Activated CD4-positive, alpha-beta T cell treated with anti-CD3 and anti-CD28 coated beads for 36 hours (primary cell): ENCODE results near the gene SLC32A1. TPM values are rescaled to one million over a fixed set of nuclear protein-coding genes. Genes with fewer than 3 reads are reported as not detected.

Experiments used
- ATAC-seq: fragments of 200-7000 bp; cut with Tn5 transposase; one replicate; pipeline ENCODE4 v1.10.0; 2021; ENCODE audit warnings: mild to moderate bottlenecking, moderate library complexity
- CTCF ChIA-PET: fragments of 350-600 bp; sonication (Branson Sonifier 250); formaldehyde crosslinking; loops from one replicate; lab custom pipeline; 2021; ENCODE audit warnings: antibody characterized with exemption; lab: Charles Lee
- POLR2A ChIA-PET: fragments of 350-600 bp; sonication (Branson Sonifier 250); formaldehyde crosslinking; loops from one replicate; lab custom pipeline; 2021; ENCODE audit warnings: antibody characterized with exemption, inconsistent platforms; lab: Charles Lee
- DNase-seq: peaks from one replicate; pipeline ENCODE4 v3.0.0-alpha.2; 2020
- H3K27ac Mint-ChIP-seq: one replicate; pipeline ENCODE4 v1.8.0; 2021; ENCODE audit warnings: mixed read lengths
- H3K27me3 Mint-ChIP-seq: one replicate; pipeline ENCODE4 v1.8.0; 2021; ENCODE audit warnings: mixed read lengths
- H3K36me3 Mint-ChIP-seq: one replicate; pipeline ENCODE4 v1.8.0; 2021; ENCODE audit warnings: low read depth, mixed read lengths
- H3K4me1 Mint-ChIP-seq: one replicate; pipeline ENCODE4 v1.8.0; 2021; ENCODE audit warnings: mixed read lengths
- H3K4me3 Mint-ChIP-seq: one replicate; pipeline ENCODE4 v1.8.0; 2021; ENCODE audit warnings: mild to moderate bottlenecking, moderate library complexity, mixed read lengths
- H3K9me3 Mint-ChIP-seq: one replicate; pipeline ENCODE4 v1.8.0; 2021; ENCODE audit warnings: low read depth, mixed read lengths
- intact Hi-C, 2 experiments: fragments of 100-400 bp; cut with DNase I in 1 of 2; cut with micrococcal nuclease in 1 of 2; formaldehyde crosslinking; loops; one replicate each; pipeline versions ENCODE4 v1.14.2 to v1.15.1; 2022 to 2024; cut with DNase I, micrococcal nuclease
- total RNA-seq, 2 experiments: library from RNA; stranded (reverse); gene quantifications; one replicate each; pipeline ENCODE4 v1.2.3, GENCODE V29; 2021

Gene SLC32A1
- total RNA-seq: not detected

DNA sequence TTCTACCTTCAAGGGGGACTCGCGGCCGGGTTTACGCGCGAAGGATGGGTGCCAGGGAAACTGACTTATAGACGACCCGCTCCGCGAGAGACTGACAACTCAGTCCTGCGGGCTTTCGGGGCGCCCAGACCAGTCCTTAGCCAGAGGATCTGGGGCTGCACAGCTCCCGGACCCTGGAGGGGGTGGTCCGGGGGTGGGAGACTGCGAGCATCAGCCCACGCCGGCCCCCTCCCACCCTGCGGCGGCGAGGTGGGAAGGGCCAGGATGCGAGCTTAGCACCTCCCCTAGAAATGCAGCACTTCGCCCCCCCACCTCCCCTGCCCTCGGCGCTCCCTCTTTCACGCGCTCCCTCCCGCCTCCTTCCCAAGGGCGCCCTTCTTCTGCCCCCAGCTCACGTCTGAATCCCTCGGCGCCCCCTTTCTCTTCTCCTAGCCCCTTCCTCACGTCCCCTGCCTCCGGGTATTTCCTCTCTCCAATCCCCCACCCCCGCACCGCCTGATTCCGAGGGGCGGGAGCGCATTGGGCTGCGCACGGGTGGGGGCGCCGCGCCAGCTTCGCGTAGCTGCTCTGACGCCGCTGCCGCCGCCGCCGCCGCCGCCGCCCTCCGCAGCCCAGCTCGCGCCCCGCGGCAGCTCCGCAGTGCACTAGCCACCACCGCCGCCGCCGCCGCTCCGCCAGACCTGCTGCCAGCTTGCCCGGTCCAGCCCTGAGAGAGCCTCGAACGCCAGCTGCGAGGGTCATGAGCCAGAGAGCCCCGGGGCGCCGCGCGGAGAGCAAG, at the start of gene SLC32A1:
Gene SLC32A1 (plus strand): TSS at position 639 of the 778 bp plus-strand sequence. CDS start 239 bp downstream, outside the sequence.
- peak; percentile 31 for DNase-seq
- peaks cover 42% of the 10 kb centered on the region for H3K4me1 Mint-ChIP-seq
- H3K27ac Mint-ChIP-seq: no peak within 1 kb of the TSS
- intact Hi-C loops: loop anchor here in 1 of 2 experiments (10.0 kb wide), 1 partner anchor 49 kb away; no protein-coding TSS in a partner anchor
- no peak for ATAC-seq
- no peaks in the 10 kb centered on the region for H3K9me3 Mint-ChIP-seq
- peaks cover 81% of the 10 kb centered on the region for H3K27me3 Mint-ChIP-seq
- peak within 1 kb of the TSS; percentile 28 for H3K4me3 Mint-ChIP-seq
- CTCF ChIA-PET: interaction anchor here (0.6 to 3.7 kb wide), 8 partner anchors 8 to 158 kb away, joined by 3 to 22 read pairs (median 3); no protein-coding TSS in a partner anchor
- H3K36me3 Mint-ChIP-seq: no peaks in the 10 kb centered on the region
- POLR2A ChIA-PET: no interaction called here

DNA sequence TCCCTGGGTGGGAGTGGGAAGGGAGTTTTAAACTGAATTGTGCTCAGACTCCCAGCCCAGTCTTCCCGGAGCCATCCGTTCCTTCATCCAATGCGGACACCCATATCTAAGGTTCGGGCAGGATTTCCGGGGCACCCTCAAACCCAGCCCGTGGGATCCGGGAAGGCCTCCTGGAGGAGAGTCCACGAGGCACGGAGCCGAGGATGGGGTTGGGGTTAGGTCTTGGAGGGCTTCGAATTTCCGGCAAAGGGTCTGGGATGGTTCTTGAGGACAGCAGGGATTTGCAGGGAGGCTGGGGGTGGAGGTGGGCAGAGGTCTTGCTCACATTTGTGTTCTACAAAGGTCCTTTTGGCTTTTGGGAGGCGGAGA, 49.5 kb upstream of the SLC32A1 start:
- Mint-ChIP-seq H3K27me3 (peaks cover 11% of the 10 kb centered on the region), H3K4me3 (peak overlapping the region; percentile 53), H3K27ac (no peak overlapping the region), H3K9me3 (no peaks in the 10 kb centered on the region), H3K4me1 (peaks cover 5% of the 10 kb centered on the region), H3K36me3 (no peaks in the 10 kb centered on the region)
- no peak for ATAC-seq
- ChIA-PET POLR2A (no interaction called here), CTCF (interaction anchor here (1.1 kb wide), 1 partner anchor 11 kb away, joined by 3 read pairs; no protein-coding TSS in a partner anchor)
- intact Hi-C loops: loop anchor here (1.0 to 10.0 kb wide), 5 partner anchors 28 to 288 kb away; partner anchors contain the start of genes ACTR5 (in 1 of the 2), DHX35 (in 1 of the 2) and SLC32A1 (in 1 of the 2)
- DNase-seq: no peak

DNA sequence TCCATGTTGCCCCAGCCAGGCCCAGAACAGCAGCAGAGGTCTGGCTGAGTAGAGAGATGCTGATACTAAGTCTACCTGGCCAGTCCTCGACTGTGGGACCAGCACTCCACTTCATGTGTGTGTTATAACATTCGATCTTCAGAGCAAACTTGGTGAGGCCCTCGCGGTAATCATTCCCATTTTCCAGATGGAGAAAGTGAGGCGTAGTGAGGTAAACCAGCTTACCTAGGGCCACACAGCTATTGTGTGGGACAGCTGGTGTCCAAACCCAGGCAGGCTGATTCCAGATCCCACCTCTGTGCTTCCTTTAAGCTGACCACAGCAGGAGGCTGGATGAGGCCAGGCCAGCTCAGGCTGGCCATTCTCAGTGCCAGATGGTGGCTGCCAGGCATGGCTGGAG, 47.7 kb upstream of the SLC32A1 start:
- ATAC-seq: no peak
- H3K27ac Mint-ChIP-seq: no peak overlapping the region
- intact Hi-C loops: loop anchor here in 1 of 2 experiments (10.0 kb wide), 1 partner anchor 48 kb away; the partner anchor contains the start of gene SLC32A1
- no peaks in the 10 kb centered on the region for H3K9me3 Mint-ChIP-seq
- no peak overlapping the region for H3K4me3 Mint-ChIP-seq
- POLR2A ChIA-PET: no interaction called here
- CTCF ChIA-PET: interaction anchor here (1.0 to 1.4 kb wide), 2 partner anchors 50 to 114 kb away, joined by 3 read pairs; no protein-coding TSS in a partner anchor
- H3K36me3 Mint-ChIP-seq: no peaks in the 10 kb centered on the region
- peaks cover 23% of the 10 kb centered on the region for H3K27me3 Mint-ChIP-seq
- peaks cover 5% of the 10 kb centered on the region for H3K4me1 Mint-ChIP-seq
- no peak for DNase-seq

DNA sequence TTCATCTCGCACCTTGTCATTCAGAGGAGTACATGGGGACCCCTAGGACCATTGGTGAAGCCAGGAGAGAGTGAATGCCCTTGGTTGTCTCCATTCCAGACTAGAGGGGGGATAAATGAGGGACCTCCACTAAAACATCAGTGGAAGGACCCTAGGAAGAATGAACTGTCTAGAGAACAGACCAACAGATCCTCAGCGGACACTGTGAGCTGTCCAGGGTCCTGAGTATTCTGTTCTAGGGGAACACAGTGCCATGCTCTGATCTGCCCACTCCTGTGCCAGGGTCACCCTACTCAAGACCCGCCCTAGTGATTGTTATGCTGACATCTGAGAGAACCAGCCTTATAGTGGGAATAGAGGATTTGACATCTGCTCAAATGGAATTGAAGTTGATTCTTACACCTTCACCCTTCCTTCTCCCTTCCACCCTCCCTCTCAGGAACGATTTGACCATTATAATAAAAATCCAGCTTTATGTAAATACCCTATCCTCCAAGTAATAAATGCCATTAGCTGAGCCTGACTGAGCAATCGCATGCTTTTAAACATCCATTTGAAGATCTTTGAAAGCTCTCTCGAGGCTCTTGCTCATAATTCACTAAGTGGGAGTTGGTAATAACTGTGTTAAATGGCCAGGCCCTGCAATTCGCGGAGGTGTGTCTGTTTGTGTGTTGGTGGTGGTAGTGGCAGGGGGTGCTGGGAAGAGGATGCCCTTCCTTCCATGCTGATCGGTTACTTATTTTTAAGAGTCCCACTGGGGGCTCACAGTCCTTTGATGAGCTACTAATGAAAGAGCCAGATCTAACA, 43.6 kb upstream of the SLC32A1 start:
- intact Hi-C loops: no loop called here
- H3K4me3 Mint-ChIP-seq: no peak overlapping the region
- no peaks in the 10 kb centered on the region for H3K36me3 Mint-ChIP-seq
- POLR2A ChIA-PET: no interaction called here
- no peak for ATAC-seq
- CTCF ChIA-PET: interaction anchor here (1.4 kb wide), 1 partner anchor 10 kb away, joined by 5 read pairs; no protein-coding TSS in a partner anchor
- DNase-seq: peak; percentile 49
- no peaks in the 10 kb centered on the region for H3K9me3 Mint-ChIP-seq
- peaks cover 30% of the 10 kb centered on the region for H3K27me3 Mint-ChIP-seq
- no peaks in the 10 kb centered on the region for H3K4me1 Mint-ChIP-seq
- H3K27ac Mint-ChIP-seq: no peak overlapping the region

GRCh38 chr20:38685271-38685670, 39.0 kb upstream of the SLC32A1 start:
- no peak for DNase-seq
- intact Hi-C loops: no loop called here
- no peaks in the 10 kb centered on the region for H3K9me3 Mint-ChIP-seq
- no peak overlapping the region for H3K27ac Mint-ChIP-seq
- CTCF ChIA-PET: interaction anchor here (0.6 to 1.1 kb wide), 3 partner anchors 11 to 48 kb away, joined by 3 read pairs; no protein-coding TSS in a partner anchor
- ATAC-seq: no peak
- no peak overlapping the region for H3K4me3 Mint-ChIP-seq
- no peaks in the 10 kb centered on the region for H3K36me3 Mint-ChIP-seq
- H3K27me3 Mint-ChIP-seq: peaks cover 46% of the 10 kb centered on the region
- POLR2A ChIA-PET: no interaction called here
- H3K4me1 Mint-ChIP-seq: no peaks in the 10 kb centered on the region

DNA sequence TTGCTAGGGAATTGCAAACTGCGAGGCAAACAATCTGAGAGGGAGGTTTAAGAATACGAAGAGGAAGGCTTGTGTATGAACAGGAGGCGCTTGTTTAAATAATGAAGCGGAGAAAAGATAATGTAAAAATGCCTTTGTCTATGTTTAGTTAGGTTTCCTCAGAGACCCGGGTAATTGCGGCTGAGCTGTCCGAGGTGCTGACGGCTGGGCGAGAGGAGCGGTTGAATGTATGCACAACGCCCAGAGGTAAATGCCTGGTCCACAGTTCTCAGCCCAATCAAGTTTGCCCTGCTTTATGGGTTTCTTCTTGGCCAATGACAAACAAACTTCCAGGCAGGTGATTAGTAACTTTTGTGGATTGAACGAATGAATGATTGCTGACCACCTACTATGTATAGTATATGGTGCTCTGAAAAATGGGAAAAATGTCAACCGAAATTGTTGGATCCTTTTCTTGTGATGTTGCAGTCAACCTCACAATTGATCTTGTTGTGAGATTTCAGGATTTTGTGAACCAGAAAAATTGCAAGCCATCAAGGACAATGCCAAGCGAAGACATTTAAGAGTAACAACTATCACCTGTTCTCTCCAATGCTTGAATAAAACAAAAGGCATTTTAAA, 38.3 kb upstream of the SLC32A1 start:
- intact Hi-C loops: no loop called here
- POLR2A ChIA-PET: no interaction called here
- H3K9me3 Mint-ChIP-seq: no peaks in the 10 kb centered on the region

DNA sequence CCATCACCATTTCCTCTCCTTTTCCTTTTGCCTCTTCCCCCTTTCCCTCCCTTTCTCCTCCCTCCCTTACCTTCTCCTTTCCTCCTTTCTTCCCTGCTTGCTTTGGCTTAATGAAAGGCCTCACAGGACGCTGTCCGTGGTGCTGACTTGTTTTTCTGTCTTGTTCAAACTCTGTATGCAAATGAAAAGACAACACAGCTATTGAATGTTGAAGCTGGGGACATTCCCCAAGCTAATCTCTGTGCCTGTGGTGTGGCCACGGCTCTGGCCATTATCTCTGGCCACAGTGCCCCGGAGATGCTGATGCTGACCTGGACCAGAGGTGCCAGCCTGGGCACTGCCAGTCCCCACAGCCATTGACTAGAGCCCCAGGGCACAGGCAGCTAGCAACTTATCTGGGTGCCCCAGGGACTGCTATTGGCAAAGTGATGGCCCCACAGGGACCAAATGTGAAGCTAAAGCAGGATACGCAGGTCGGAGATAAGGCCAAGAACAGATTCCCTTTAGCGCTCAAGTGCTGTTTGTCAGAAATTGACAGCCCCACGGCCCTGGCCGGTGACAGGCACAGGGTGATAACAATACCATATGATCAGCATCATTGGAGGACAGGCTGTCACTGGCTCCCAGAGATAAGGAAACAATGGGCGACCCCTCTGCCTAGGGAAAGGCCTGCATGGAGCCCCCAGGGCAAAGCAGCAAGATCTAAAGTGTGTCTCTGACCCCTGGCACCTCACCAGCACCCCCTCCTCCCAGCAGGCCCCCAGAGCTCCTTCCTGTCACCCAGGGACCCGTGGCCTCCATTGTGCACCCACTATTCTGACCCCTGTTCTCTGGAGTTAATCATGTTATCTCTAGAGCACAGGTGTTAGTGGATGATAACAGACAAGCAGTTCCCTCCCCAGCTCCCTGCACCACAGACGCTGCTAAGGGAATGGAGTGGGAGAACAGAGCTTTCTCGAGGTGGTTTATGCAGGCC, 31.6 kb upstream of the SLC32A1 start:
- no peak for ATAC-seq

More for the DNA sequence above, 38.3 kb upstream of the SLC32A1 start:
- ATAC-seq (no peak), DNase-seq (peak; percentile 72)
- no peaks in the 10 kb centered on the region for H3K36me3 Mint-ChIP-seq
- no peak overlapping the region for H3K4me3 Mint-ChIP-seq
- no peaks in the 10 kb centered on the region for H3K4me1 Mint-ChIP-seq
- H3K27me3 Mint-ChIP-seq: peaks cover 43% of the 10 kb centered on the region
- CTCF ChIA-PET: interaction anchor here (0.6 to 1.1 kb wide), 3 partner anchors 12 to 48 kb away, joined by 3 read pairs; no protein-coding TSS in a partner anchor
- no peak overlapping the region for H3K27ac Mint-ChIP-seq

GRCh38 chr20:38697306-38697705, 27.0 kb upstream of the SLC32A1 start:
- Mint-ChIP-seq H3K27ac (no peak overlapping the region), H3K9me3 (no peaks in the 10 kb centered on the region), H3K4me1 (no peaks in the 10 kb centered on the region), H3K4me3 (no peak overlapping the region), H3K36me3 (no peaks in the 10 kb centered on the region), H3K27me3 (peaks cover 13% of the 10 kb centered on the region)
- DNase-seq (no peak), ATAC-seq (no peak)
- intact Hi-C loops: no loop called here
- ChIA-PET POLR2A (no interaction called here), CTCF (interaction anchor here (0.6 to 1.2 kb wide), 4 partner anchors 9 to 464 kb away, joined by 3 read pairs; no protein-coding TSS in a partner anchor)

More for the DNA sequence above, 31.6 kb upstream of the SLC32A1 start:
- CTCF ChIA-PET: interaction anchor here (1.0 kb wide), 1 partner anchor 11 kb away, joined by 3 read pairs; no protein-coding TSS in a partner anchor
- H3K27ac Mint-ChIP-seq: no peak overlapping the region
- no peaks in the 10 kb centered on the region for H3K9me3 Mint-ChIP-seq
- POLR2A ChIA-PET: no interaction called here
- H3K36me3 Mint-ChIP-seq: no peaks in the 10 kb centered on the region
- intact Hi-C loops: no loop called here
- DNase-seq: peak; percentile 74
- H3K4me3 Mint-ChIP-seq: no peak overlapping the region
- no peaks in the 10 kb centered on the region for H3K4me1 Mint-ChIP-seq
- peaks cover 30% of the 10 kb centered on the region for H3K27me3 Mint-ChIP-seq

- no peaks in the 10 kb centered on the region for H3K4me1 Mint-ChIP-seq
- H3K4me3 Mint-ChIP-seq: no peak overlapping the region
- ATAC-seq (no peak), DNase-seq (no peak)
- ChIA-PET CTCF (interaction anchor here (1.1 kb wide), 1 partner anchor 8 kb away, joined by 3 read pairs; no protein-coding TSS in a partner anchor), POLR2A (no interaction called here)
- intact Hi-C loops: no loop called here
- H3K27me3 Mint-ChIP-seq: peaks cover 18% of the 10 kb centered on the region
- no peak overlapping the region for H3K27ac Mint-ChIP-seq
- no peaks in the 10 kb centered on the region for H3K36me3 Mint-ChIP-seq
- no peaks in the 10 kb centered on the region for H3K9me3 Mint-ChIP-seq
These were observed 25.7 kb upstream of the SLC32A1 start for GRCh38 chr20:38698541-38698940.

DNA sequence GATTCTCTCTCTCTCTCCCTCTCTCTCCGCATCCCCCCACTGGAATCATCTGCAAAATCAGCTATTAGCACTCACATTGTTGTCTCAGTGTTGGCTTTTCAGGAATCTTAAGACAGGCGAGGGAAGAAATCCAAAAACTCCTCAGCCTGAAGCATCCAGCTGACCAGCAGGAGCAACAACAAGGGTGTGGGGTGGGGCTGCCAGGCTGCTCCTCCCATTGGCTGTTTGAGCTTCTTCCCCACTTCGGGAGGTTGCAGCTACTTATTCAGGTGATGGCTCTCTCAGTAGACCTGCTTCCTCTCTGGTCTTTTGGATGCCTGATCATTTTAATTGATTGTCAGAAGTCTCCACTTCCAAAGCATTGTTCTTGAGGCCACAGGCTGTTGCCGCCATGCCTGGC, 24.1 kb upstream of the SLC32A1 start:
- Mint-ChIP-seq H3K27ac (no peak overlapping the region), H3K9me3 (no peaks in the 10 kb centered on the region), H3K4me1 (no peaks in the 10 kb centered on the region), H3K27me3 (peaks cover 19% of the 10 kb centered on the region), H3K36me3 (no peaks in the 10 kb centered on the region), H3K4me3 (no peak overlapping the region)
- intact Hi-C loops: no loop called here
- CTCF ChIA-PET: no interaction called here
- ATAC-seq (no peak), DNase-seq (no peak)
- POLR2A ChIA-PET: no interaction called here
